GM10266 (cell line): ENCODE data around the gene PDE9A.

Experiments
- DNase-seq: peaks from one replicate; pipeline ENCODE4 v3.0.0; 2012; ENCODE audit errors: extremely low spot score
- CTCF ChIP-seq: IDR thresholded peaks from 2 replicates; pipeline ENCODE4 v1.5.1; 2012; ENCODE audit warnings: mild to moderate bottlenecking, low read depth; ENCODE audit not compliant: control insufficient read depth, insufficient read depth; ENCODE audit errors: missing control alignments

The PDE9A gene

DNA sequence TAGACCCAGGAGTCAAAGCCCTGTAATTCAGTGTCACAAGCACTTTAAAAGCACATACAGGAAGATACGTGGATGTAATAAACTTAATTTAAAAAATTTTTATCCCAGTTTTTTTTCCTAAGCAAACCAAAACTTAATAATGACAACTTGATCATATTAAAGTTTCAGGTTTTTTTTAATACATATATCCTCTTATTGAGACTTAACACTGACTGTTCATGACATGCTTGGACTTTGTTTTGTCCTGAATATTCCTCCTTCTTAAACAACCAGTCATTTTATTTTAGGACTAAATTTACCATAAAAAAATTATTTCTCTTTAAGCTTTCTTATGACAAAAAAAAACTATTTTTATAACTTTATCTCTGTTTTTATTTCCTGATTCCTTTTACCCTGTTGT is 161.8 kb downstream of the PDE9A start:
- TF ChIP-seq CTCF, result no peak
- no peak for DNase-seq

DNA sequence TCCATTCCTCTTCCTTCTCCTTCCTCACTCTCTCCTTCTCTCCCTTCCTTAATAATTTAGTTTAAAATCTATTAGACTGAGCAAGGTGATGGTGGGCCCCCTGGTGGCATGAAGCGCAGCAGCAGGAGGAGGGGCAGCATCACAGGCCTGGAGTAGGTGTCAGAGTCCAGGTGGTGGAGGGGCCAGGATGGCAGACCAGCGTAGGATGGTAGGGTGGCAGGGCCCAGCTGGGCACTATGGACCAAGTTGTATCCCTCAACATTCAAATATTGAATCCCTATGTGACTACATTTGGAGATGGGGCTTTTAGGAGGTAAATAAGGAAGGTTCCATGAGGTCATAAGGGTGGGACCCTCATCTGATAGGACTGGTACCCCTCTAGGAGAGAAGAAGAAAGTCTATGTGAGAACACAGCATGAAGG is 164.9 kb downstream of the PDE9A start:
- TF ChIP-seq CTCF, result peak; percentile 70
- no peak for DNase-seq

- no peak for TF ChIP-seq CTCF
- DNase-seq, result no peak
Measured at GRCh38 chr21:42819861-42820615, 166.6 kb downstream of the PDE9A start.

GRCh38 chr21:42820616-42821465 is 167.4 kb downstream of the PDE9A start:
- TF ChIP-seq CTCF, result no peak
- DNase-seq, result no peak
